Suprapubic skin (tissue), 4 donors: ENCODE results near the gene RGS6.

ENCODE experiments used
- EP300 ChIP-seq: sonication (generic); formaldehyde crosslinking; IDR thresholded peaks from one replicate; pipeline ENCODE4 v1.6.1; 2017; ENCODE audit warnings: antibody characterized with exemption
- POLR2A ChIP-seq, 2 donors: fragments of 450-650 bp; IDR thresholded peaks; one replicate each; pipeline ENCODE4 v1.6.1; 2017; ENCODE audit warnings: antibody characterized with exemption in 2 of 2, mild to moderate bottlenecking in 2 of 2, moderate library complexity in 2 of 2
- POLR2AphosphoS5 ChIP-seq, 3 donors: sonication (generic); formaldehyde crosslinking; IDR thresholded peaks; one replicate each; pipeline ENCODE4 v1.6.1; 2017; ENCODE audit warnings: antibody characterized with exemption in 3 of 3
- TF ChIP-seq, protein P1 (sequence below), 2 donors: fragments of 200-600 bp in 1 of 2; fragments of 450-650 bp in 1 of 2; sonication (generic) in 1 of 2; IDR thresholded peaks; one replicate each; pipeline ENCODE4 v1.5.1; 2016 to 2019; ENCODE audit warnings: antibody characterized with exemption in 2 of 2, mild to moderate bottlenecking in 1 of 2, moderate library complexity in 1 of 2

GRCh38 chr14:72052356-72052755, 120.1 kb downstream of the RGS6 start:
- TF ChIP-seq, protein P1, sequence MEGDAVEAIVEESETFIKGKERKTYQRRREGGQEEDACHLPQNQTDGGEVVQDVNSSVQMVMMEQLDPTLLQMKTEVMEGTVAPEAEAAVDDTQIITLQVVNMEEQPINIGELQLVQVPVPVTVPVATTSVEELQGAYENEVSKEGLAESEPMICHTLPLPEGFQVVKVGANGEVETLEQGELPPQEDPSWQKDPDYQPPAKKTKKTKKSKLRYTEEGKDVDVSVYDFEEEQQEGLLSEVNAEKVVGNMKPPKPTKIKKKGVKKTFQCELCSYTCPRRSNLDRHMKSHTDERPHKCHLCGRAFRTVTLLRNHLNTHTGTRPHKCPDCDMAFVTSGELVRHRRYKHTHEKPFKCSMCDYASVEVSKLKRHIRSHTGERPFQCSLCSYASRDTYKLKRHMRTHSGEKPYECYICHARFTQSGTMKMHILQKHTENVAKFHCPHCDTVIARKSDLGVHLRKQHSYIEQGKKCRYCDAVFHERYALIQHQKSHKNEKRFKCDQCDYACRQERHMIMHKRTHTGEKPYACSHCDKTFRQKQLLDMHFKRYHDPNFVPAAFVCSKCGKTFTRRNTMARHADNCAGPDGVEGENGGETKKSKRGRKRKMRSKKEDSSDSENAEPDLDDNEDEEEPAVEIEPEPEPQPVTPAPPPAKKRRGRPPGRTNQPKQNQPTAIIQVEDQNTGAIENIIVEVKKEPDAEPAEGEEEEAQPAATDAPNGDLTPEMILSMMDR (IDR thresholded peaks at IDR 0.05): no peak
- TF ChIP-seq POLR2A (IDR thresholded peaks at IDR 0.05) (no peak), EP300 (no peak), POLR2AphosphoS5 (IDR thresholded peaks at IDR 0.05) (no peak)
